HG03196 (cell line): ENCODE results near the gene ITPA.
"Not testable (repeated sequence)": the region's sequence is repeated elsewhere in the genome, so short reads cannot be mapped to it uniquely, and the experiment has no call there.

ENCODE experiments used
- ATAC-seq: cut with Tn5 transposase; IDR thresholded peaks from one replicate; pipeline ENCODE4 v1.9.1; 2021; ENCODE audit not compliant: unreplicated experiment

ITPA gene

DNA sequence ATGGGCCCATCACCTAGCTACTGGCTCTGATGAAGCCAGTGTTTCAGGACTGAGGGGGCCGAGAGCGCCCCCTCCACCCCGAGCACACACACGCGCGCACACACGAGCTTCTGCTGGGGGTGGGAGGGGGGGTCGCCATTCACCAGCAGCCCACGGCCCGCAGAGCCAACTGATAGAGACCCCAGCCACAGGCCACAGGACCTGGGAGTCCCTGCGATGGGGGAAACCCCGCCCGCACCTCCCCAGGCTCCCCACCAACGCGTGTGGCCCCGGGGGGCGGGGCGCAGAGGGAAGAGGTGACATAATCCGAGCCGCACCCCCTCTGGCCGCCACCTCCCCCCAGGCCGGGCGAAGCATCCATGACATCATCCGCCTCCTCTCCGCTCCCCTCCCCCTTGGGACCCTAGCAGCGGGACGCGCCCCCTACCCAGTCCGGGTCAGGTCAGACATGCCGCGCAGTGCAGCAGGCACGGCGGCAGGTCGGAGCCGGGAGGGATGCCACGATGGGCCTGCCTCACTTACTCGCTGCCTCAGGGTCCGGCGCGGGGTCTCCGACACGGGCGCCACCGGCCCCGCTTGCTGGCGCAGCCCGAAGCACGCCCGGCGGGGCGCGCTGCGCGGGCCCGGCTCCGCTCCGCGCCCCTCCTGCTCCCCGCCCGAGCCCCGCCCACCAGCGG, 36.2 kb upstream of the ITPA start, which contains the start of gene LZTS3:
TSS of gene LZTS3 (minus strand) at position 617 of the 677 bp plus-strand sequence. CDS start 6,386 bp downstream, outside the sequence.
- ATAC-seq = peak; percentile 35

DNA sequence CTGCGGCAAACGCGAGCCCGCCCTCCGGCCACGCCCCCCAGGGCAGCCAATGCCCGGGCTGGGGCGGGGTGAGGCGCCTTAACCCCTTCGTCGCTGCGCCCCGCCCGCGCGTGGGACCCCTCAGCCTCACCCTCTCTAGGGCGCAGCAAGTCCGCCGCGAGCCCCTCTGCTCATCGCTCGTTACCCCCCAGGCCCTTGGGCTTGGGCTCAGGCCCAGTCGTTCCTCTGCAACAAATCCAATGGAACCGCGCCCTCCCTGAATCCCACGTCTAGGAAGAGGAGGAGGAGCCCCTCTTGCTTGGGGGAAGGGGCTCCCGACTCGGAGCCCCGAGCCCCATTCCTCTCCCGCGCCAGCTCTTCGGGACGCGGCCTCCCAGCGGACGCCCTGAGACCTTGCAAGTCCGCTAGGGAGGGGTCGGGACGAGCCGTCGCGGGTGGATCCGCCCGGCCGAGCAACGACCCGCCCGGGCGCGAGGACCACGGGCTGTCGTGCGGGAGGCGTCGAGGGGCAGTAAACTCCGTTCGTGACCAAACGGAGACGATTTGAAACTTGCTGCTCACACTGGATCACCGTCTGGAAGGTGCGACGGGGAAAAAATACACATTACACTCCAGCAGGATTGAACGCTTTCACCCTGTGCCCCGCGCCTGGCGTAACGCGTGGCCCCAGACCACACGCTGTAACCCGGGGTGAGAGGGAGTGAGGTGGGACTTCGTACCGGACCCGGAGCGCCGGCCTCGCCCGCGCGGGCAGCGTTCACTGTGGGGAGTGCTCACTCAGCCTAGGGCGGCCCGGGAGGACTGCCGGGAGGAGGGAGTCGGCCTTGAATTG, 35.5 kb upstream of the ITPA start:
- ATAC-seq = peak; percentile 78

DNA sequence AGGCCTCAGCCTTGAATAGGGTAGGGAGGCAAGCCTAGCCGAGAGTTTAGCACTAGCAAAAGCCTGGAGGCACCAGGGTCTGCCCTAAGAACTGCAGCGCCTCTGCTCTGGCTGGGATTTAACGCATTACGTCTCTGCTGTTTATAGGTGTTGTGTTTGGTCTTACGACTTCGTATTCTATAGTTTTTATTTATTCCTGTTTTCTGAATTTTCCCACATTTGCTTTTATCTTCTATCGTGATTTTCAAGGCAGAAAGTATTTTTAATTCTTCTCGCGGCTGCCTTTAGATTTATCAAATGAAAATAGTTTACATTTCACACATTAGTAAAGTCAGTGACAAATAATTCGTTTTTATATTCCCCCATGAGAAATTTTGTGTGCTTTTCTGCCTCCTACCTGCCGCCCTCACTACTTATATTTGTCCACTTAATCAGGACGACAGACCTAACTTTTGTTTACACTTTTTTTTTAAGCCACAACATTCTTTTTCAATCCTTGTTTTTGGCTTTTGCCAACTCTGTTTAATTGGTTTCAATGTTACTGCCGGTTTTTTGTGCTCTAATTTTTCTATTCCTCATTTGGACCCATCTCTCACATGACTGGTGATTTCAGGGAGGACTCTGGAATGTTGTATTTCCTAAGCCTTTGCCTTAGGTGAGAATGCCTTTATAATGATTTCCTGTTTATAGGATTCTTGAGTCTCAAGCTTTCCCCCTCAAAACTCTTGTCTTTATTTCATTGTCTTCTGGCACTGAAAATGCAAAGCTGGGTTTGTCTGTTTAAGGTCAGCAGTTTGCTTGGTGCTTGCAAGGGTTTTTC, 34.6 kb upstream of the ITPA start:
- no peak for ATAC-seq

DNA sequence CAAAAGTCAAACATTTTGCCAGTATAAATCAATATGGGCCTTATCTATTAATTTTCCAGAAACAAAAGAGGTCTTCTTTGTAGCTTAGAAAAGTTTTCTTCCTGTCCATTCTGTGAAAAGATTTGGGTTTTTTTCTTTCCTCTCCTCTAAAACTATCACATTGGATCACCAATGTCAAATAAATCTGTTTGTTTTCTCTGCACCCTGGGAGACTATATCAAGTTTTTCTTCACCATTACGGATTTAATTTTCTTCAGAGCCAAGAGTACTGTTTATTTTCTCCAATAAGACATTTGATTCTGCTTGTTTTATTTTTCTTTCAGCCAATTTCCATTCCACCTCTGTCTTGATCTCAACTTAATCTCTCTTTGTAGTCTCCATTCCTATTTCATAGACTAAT, 34.0 kb upstream of the ITPA start:
- no peak for ATAC-seq

DNA sequence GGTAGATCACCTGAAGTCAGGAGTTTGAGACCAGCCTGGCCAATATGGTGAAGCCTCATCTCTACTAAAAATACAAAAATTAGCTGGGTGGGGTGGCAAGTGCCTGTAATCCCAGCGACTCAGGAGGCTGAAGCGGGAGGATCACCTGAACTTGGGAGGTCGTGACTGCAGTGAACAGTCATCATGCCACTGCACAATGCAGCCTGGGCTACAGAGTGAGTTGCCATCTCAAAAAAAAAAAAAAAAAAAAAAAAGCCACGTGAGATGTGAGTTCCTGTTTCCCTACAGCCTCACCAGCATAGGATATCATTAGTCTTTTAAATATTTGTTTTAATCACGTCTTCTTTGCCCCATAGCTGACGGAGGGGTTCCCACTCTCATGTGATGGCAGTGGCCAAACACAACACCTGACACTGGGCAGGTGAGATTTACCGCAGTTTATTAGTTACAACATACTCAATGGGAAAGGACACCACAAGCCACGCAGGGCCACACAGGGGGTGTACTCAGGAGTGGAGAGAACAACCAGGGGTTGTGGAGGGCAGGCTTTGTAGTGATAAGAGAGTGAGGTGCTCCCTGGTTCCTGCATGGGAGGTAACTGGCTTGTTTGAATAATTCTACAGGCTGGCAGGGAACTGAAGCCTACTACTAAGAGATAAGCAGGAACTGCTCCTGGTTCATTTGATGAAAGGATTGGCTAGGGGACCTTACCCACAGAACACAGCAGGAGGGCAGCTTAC, 31.4 kb upstream of the ITPA start:
- no peak for ATAC-seq

DNA sequence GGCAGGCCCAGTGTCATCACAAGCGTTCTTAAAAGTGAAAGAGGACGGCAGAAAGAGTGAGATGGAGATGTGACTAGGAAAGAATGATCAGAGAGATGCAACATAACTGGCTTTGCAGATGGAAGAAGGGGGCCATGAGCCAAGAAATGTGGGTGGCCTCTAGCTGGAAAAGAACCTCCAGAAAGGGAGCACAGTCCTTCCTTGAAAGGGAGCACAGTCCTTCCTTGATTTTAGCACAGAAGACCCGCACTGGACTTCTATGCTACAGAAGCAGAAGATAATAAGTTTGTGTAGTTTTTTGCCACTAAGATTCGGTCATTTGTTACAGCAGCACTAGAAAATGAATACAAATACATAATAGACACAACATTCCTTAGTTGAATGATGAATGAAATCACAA, 29.0 kb upstream of the ITPA start:
- no peak for ATAC-seq

DNA sequence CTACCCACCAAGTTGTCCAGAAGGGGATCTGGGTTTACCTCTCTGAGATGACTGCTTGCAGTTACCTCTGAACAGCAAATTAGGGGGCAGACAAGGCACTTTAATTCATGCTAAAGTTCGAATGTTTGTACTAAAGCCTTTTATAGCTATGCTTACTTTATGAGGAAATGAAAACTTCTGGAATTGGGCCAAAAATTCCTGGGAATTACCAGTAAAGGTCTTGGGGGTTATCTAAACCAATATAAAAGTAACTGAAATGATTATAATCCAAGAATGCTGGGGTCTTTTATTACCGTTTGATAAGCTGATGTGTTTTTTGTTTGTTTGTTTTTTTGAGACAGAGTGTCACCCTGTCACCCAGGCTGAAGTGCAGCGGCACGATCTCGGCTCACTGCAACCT, 28.0 kb upstream of the ITPA start:
- no peak for ATAC-seq

DNA sequence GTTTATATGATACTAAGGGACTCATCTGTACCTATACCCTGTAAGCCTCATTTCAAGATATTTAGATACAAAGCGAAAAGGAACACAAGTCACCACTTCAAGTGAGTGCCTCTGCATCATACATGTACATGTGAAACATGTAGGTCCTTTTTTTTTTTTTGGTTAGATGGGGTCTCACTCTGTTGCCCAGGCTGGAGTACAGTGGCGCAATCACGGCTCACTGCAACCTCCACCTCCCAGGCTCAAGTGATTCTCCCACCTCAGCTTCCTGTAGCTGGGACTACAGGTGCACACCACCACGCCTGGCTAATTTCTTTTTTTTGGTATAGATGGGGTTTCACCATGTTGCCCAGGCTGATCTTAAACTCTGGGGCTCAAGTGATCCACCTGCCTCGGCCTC, 26.9 kb upstream of the ITPA start:
- not testable (repeated sequence) for ATAC-seq

DNA sequence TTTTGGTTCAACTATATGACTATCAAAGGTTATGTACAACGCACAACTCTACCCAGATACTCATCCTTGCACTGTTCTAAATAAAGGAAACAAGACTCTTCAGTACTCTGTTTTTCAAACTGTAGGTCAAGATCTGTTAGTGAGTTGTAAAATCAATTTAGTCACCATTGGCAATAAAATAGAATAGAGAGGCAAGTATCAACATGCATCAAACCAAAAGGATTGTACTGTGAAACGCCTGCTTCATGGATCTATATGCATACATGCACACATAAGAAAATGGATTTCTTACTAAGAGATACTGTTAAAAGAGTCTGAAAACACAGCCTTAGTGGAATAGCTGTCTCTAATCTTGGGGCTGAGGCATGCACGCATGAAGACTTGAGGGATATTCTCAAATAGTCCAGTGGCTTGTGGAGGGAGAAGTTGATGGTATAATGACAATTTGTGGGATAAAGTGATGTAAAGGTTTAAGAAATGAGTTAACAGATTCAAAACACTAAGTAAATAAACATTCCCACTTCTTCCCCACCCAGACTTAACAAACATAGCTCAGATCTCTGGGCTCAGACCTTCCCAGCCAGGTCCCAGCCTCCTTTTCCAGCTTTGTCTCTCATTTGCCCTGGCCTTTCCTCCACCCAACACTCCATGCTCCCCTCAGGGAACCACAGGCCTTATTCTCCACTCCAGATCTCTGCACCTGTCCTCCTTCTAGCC, 25.2 kb upstream of the ITPA start:
- ATAC-seq = no peak

DNA sequence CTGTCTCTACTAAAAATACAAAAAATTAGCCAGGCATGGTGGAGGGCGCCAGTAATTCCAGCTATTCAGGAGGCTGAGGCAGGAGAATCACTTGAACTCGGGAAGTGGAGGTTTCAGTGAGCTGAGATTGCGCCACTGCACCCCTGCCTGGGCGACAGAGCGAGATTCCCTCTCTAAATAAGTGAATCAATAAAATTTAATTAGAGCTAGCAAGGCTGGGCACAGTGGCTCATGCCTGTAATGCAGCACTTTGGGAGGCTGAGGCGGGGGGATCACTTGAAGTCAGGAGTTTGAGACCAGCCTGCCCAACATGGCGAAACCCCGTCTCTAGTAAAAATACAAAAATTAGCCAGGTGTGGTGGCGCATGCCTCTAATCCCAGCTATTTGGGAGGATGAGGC, 21.4 kb upstream of the ITPA start:
- not testable (repeated sequence) for ATAC-seq

DNA sequence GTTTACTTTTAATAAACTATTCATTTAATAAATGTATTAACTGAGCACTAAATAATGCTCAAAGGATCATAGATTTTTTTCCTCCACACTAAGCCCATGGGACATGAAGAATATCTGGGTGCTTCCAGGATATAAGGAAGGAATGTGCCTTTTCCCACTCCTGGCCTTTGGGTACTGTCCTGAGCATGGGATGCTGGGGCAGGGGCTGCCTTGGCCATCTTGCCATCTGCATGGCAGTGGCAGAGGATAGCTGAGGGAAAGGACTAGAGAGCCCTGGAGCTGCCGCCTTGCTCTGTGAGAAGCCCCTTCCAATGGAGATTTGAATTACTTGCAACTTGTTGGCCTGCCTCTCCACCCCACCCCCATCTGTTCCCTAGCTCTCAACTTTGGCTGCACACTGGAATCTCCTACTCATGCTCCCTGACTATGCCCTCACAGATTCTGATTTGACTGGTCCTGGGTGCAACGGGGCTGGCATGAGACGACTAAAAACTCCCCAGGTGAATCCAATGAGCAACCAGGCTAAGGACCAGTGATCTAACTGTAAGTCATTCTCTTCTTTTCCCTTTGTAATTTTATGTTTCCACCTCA, 20.4 kb upstream of the ITPA start:
- no peak for ATAC-seq

DNA sequence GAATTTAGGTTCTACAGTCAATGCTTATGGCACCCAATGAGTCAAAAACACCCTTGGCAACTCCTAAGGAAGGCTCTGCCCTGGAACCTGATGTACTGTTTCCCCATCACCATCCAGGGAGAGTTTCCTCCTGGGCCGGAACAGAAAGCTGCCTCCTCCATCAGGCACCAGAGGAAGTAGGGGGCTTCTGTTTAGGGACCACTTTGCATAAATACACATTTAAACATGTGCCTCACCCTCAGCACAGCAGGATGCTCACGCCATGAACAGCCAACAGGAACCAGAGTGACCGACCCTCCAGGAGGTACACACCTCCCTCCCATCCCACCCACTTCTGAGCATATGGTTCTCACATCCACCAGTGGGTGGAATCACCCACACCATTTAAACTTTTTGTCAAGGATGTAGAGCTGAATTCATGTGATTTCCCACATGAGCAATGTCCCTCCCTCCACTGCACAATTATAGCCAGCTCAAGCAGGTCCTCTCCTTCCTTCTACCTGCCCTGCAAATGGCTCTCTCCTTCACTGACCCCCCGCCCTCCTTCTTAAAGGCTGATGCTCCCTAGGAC, 19.7 kb upstream of the ITPA start:
- no peak for ATAC-seq

DNA sequence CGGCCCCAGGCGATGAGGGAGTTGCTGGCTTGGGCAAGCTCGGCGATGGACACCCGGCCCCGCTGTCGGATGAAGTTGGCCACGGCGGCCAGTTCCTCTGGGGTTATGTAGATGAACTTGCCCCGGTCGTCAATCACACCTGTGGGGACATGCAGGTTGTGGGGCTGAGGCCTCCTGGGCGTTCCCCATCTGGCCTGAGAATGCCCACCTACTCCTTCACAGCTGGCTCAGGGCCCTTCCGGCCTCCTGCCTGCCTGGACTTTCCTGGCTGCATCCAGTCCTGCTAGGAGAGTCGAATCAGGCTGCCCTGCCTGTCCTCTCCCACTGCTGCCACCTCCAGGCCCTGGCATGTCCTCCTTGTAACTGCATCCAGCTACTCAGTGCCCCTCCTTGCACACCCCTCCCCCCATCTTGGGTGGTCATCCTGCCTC, 18.6 kb upstream of the ITPA start:
- no peak for ATAC-seq

DNA sequence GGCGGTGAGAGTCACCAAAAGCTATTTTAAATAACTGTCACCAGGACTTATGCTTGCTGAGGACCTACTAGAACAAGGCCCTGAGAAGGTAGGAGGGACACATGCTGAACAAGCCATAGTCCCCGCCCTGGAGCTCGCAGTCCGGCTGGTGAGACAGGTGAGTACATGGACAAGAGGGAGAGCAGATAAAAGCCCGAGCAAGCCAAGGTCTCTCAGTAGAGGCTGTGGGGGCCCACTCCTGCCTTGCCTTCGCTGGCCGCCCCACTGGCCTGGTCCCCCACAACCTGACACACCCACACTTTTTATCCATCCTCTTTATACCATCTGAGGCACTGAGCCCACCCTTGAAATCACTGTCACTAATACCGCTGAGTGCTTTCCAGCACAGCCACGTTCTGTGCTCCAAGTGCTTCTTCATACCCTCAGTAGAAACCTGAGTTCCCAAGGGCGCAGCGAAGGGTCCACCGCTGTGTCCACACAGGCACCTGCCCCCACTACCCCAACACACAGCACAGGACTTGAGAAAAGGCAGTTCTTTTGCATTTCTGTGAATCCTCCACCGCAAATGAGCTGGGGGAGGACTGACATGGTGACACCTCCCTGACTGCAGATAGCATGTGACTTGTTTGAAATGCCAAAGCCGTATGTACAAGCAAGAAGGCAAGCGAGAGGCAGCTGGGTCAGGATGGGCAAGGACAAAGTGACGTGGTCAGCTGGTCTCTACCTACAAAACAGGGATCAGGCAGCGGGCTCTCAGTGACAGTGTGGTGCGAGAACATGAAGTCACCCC, 16.9 kb upstream of the ITPA start:
- no peak for ATAC-seq

DNA sequence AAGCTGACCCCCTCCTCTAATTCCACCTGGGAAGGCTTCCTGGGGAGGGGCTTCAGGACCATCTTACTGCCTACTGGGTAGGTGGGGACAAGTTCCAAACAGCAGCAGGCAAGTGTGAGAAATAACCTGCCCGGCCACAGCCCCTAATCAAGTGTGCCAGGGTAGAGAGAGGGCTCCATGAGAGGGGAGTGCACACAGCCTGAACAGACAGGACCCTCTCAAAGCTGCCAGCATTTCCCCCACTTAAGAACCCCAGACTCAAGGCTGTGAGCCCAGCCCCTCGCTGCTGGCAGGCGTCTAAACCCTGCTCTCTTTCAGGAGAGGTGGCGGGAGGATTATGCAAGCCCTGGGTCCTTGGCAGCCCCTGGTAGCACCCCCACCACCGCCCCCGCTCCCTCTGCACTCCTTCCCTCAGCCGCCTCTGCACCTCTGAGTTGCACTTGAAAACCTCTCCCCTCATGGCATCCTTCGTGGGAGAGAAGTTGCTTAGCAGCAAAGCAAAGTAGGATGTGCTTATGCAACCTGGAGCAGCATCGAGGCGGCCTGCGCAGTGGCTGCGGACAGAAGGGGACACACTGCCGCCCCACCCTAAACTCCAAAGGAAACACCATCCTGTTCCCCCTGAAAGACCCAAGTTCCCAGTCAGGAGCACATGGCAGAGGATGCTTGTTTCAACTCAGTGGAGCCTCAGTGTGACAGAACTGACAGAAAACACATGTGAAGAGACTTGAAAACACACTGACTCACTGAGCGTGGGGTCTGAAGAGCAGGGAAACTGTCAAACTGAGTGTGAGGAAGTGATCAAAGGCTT, 15.3 kb upstream of the ITPA start:
- no peak for ATAC-seq

DNA sequence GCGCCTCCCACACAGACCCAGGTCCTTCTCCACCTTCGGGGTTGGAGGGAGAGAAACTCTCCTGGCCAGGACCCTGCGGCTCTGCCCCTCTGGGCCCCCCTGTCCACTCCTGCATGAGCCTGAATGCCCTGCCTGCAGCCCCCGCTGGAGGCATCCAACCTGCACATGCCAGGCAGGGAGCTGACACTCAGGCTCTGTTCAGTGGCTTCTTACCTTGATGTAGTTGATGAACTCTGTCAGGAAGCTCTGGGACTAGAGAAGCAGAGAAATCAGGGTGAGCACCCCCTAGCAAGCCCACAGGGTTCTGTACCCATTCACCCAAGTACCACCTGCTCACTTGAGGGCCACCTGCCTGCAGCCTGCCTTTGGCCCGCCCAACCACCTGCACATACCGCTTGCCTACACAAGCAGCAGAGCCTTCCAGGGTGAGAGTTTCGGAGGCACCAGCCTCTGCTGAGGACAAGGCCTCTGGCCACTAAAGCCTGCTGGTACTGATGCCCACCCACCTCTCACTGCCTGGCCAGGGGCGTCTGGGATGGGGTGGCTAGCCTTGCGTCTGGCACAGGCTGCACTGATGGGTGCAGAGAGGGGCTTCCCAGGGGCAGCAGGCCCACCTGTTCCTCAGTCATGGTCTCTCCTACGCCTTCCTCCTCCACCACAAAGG, 14.5 kb upstream of the ITPA start:
- ATAC-seq = no peak

DNA sequence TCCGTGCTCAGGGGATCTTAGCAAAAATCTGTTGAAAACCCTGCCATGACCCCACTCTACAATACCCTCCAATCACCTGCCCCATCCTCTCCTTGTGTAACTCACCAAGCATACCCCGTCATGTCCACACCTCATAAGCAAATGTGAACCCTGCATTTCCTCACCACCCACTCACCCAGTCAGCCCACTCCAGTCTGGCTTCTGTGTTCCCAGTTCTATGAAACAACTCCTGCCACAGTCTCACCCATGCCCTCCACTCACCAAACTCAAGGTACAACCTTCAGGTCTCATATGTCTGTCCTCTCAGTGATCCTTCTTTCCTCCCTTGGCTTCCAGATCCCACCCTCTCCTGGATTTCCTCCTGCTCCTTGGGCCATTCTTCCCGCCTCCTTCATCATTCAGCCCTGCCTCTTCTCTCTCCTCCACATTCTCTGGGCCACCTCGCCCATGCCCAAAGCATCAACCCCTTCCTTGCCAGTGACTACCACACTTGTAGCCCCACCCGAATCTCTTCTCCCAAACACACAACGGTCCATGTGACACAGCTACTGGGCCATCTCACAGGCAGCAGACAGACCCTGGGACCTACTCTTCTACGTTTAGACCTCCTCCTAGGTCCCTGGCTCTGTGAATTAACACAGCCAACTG, 13.6 kb upstream of the ITPA start:
- no peak for ATAC-seq
